Activated T-helper 17 cell treated with anti-CD3 and anti-CD28 coated beads, Interleukin-2, amount 50 U/mL, for 72 hours (primary cell): Measurements from ENCODE around the gene EEIG1. TPM values are rescaled to one million over a fixed set of nuclear protein-coding genes. Genes with fewer than 3 reads are reported as not detected.
A peak's percentile ranks its signal among the peaks of the same experiment; 100 is the strongest.

Source experiments
- ATAC-seq: fragments of 150-1000 bp; cut with Tn5 transposase; replicated peaks from 2 replicates; pipeline ENCODE4 v1.10.0; 2021; ENCODE audit warnings: mild to moderate bottlenecking, moderate library complexity
- H3K27ac Mint-ChIP-seq: one replicate; pipeline ENCODE4 v1.8.0; 2022; ENCODE audit warnings: mixed read lengths
- H3K27me3 Mint-ChIP-seq: one replicate; pipeline ENCODE4 v1.8.0; 2022; ENCODE audit warnings: mixed read lengths
- H3K36me3 Mint-ChIP-seq: one replicate; pipeline ENCODE4 v1.8.0; 2022; ENCODE audit warnings: low read depth, mild to moderate bottlenecking, mixed read lengths
- H3K4me1 Mint-ChIP-seq: one replicate; pipeline ENCODE4 v1.8.0; 2022; ENCODE audit warnings: mixed read lengths
- H3K4me3 Mint-ChIP-seq: one replicate; pipeline ENCODE4 v1.8.0; 2022; ENCODE audit warnings: mild to moderate bottlenecking, mixed read lengths
- H3K9me3 Mint-ChIP-seq: one replicate; pipeline ENCODE4 v1.8.0; 2022; ENCODE audit warnings: mixed read lengths
- total RNA-seq, 2 donors: library from RNA; stranded (reverse); gene quantifications; one replicate each; pipeline ENCODE4 v1.2.3, GENCODE V29; 2022

Gene EEIG1
- total RNA-seq, 2 donors from 2014 or later: 29.6 to 37.8 TPM

DNA sequence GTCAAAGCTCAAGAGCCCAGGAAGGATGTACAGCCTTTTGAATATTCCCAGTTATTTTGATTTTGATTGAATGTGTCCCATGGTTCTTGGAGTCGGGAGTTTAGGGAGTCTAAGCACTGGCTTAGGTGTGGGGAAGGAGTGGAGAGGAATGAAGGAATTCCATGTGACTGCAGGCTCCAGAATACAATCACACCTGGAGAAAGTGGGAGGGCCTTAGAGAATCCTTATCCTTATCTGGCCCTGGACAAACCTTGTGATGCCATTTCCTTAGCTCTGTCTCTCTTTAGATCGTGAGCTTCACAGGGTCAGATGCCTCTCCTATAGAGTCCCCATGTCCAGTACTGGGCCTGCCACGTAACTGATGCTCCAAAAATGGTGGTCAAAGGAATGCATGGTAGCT is 4.2 kb upstream of the EEIG1 start:
- H3K4me3 Mint-ChIP-seq: no peak overlapping the region
- peaks cover 12% of the 10 kb centered on the region for H3K4me1 Mint-ChIP-seq
- no peak overlapping the region for H3K27ac Mint-ChIP-seq
- no peaks in the 10 kb centered on the region for H3K36me3 Mint-ChIP-seq
- no peak for ATAC-seq
- H3K27me3 Mint-ChIP-seq: no peaks in the 10 kb centered on the region
- no peaks in the 10 kb centered on the region for H3K9me3 Mint-ChIP-seq

DNA sequence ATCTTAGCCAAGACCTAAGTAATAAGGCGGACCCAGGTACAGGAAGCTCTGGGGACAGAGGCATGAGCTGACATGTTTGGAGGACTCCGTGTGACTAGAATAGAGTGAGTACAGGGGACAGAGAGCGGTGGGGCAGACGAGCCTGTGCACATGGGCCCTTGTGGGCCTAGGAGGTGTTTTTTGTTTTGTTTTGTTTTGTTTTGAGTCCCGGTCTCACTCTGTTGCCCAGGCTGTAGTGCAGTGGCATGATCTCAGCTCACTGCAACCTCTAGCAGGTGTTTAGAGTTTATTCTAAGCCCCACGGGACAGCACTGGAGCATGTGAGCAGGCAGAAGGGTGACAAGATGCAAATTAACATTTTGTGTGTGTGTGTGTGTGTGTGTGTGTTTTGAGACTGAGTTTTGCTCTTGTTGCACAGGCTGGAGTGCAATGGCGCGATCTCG is 3.1 kb upstream of the EEIG1 start:
- Mint-ChIP-seq H3K9me3 (no peaks in the 10 kb centered on the region), H3K36me3 (peaks cover 4% of the 10 kb centered on the region), H3K27me3 (no peaks in the 10 kb centered on the region), H3K4me3 (no peak overlapping the region), H3K4me1 (peaks cover 15% of the 10 kb centered on the region), H3K27ac (no peak overlapping the region)
- no peak for ATAC-seq

DNA sequence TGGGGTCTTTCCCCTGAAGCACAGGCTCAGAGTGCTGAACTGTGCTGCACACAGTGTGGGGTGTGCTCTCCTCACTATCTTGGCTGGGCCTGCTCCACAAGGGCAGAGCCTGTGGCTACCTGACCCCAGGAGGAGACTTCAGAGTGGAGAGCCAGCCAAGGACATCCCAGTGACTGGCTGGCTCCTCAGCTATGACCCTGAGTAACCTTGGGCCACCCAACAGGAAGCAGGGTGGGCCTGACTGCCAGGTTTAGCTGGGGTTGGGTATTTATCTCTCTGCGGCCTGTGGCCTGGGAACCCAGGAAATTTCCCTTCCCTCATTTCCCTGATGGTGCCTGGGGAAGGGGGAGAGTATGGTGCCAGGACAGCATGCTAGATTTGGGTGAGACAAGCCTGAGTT is 2.1 kb upstream of the EEIG1 start:
- peak overlapping the region; percentile 84 for H3K4me3 Mint-ChIP-seq
- H3K36me3 Mint-ChIP-seq: peaks cover 6% of the 10 kb centered on the region
- ATAC-seq: no peak
- no peak overlapping the region for H3K27ac Mint-ChIP-seq
- no peaks in the 10 kb centered on the region for H3K27me3 Mint-ChIP-seq
- H3K4me1 Mint-ChIP-seq: peaks cover 16% of the 10 kb centered on the region
- H3K9me3 Mint-ChIP-seq: no peaks in the 10 kb centered on the region

DNA sequence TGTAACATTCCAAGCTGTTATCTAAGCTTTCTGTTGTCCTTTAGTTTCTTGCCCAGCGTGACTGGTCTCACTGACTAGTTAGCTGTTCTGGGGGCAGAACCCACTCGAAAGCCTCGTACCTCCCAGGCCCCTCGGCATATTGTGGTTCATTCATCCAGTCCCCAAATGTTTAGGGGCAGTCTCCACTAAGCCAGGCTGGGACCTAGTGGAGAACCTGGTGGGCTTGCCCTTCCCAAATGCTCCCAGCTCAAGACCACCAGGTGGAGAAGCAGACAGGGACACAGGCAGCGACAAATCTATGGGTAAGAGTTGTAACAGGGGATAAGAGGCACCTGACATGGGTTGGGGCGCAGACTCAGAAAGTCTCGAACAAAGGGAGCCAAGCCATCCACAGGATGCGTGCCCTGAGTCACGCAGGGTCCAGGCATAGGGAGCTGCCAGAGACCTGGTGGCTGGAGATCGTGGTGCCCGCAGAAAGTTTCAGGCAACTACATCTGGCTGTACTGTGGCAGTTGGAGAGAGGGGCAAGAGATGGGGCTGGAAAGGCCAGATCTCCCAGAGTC is 851 bp upstream of the EEIG1 start:
- ATAC-seq: no peak
- H3K27me3 Mint-ChIP-seq: no peaks in the 10 kb centered on the region
- H3K4me1 Mint-ChIP-seq: peaks cover 17% of the 10 kb centered on the region
- H3K9me3 Mint-ChIP-seq: no peaks in the 10 kb centered on the region
- peak overlapping the region; percentile 82 for H3K27ac Mint-ChIP-seq
- H3K4me3 Mint-ChIP-seq: peak overlapping the region; percentile 84
- H3K36me3 Mint-ChIP-seq: peaks cover 6% of the 10 kb centered on the region

DNA sequence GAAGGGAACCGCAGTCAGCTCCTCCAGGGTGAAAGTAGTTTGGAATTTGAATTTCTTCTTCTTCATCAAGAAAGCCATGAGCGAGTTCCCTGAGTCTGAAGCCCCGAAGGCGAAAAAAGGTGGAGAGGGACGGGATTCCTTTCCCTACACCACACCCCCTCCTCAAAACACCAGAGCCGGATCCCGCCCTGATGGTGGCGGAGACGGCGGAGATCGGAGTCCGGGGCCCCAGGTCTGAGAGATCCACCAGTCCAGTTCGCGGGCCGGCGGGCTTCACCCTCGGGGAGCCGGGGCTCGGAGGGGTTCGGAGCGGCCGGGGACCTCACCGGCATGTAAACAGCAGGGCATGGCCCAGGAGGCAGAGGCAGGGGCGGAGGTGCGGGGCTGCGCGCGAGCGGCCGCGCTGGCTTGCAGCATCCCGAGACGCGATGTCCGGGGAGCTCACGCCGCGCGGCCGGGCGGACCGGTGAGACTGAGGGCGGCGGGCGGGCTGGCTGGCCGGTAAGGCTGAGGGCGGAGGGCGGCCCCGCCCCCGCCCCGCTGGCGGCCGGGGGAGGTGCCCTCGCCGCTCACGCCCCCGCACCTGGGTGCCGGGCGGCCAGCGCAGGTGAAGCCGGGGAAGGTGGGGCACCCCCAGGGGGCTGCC is 606 bp downstream of the EEIG1 start:
- no peaks in the 10 kb centered on the region for H3K27me3 Mint-ChIP-seq
- H3K27ac Mint-ChIP-seq: peak overlapping the region; percentile 90
- no peaks in the 10 kb centered on the region for H3K9me3 Mint-ChIP-seq
- peaks cover 31% of the 10 kb centered on the region for H3K4me1 Mint-ChIP-seq
- peaks cover 6% of the 10 kb centered on the region for H3K36me3 Mint-ChIP-seq
- peak overlapping the region; percentile 96 for H3K4me3 Mint-ChIP-seq
- peak; percentile 11 for ATAC-seq

DNA sequence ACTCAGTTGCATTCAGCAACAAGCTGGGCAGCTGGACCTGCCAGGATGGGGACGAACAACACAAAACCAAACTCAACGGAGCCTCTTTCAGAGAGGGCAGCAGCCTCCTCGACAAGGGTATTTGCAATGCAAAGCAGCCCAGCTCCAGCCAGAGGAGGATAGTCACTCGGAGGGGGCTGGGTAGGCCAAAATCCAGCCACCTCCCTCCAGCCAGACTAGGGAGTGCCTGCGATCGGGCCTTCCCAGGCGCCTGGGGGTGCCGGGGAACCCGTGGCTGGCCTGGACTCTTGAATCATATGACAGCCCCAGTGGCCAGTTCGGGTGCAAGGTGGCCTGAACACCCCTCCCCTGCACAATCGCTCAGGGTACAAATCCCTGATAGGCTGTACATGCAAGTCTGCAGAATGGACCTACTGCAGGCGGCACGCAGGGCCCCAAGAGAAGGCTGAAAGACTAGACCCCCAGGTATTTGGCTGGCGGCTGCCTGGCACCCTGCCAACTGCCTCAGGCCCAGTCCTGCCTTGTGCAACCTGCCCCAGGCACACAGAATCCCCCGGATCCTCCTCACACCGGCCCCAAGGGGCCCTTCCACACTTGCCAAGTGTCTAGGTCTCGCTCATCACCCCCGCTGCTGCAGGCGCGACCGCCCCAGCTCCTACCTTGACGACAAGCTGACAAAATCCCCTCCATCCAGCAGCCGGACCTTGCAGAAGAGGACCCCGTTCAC is 1.3 kb downstream of the EEIG1 start:
- peaks cover 6% of the 10 kb centered on the region for H3K36me3 Mint-ChIP-seq
- H3K4me1 Mint-ChIP-seq: peaks cover 29% of the 10 kb centered on the region

DNA sequence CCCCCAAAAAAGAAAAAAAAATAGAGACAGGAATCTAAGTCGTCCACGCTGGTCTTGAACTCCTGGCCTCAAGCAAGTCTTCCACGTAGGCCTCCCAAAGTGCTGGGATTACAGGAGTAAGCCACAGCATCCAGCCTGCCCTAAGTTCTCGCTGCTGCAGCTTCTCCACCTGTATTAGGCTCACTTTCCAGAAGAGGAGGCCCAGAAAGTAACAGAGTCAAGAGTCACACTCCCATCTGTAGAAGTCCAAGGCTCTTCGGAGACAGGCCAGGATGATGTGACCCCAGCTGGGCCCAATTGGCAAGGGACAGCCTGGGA is 1.8 kb downstream of the EEIG1 start:
- peaks cover 6% of the 10 kb centered on the region for H3K36me3 Mint-ChIP-seq
- ATAC-seq: no peak
- peaks cover 34% of the 10 kb centered on the region for H3K4me1 Mint-ChIP-seq
- H3K4me3 Mint-ChIP-seq: peak overlapping the region; percentile 96
- no peaks in the 10 kb centered on the region for H3K27me3 Mint-ChIP-seq
- peak overlapping the region; percentile 90 for H3K27ac Mint-ChIP-seq
- no peaks in the 10 kb centered on the region for H3K9me3 Mint-ChIP-seq

More for the DNA sequence above, 1.3 kb downstream of the EEIG1 start:
- Mint-ChIP-seq H3K4me3 (peak overlapping the region; percentile 96), H3K27ac (peak overlapping the region; percentile 90), H3K9me3 (no peaks in the 10 kb centered on the region), H3K27me3 (no peaks in the 10 kb centered on the region)
- no peak for ATAC-seq

DNA sequence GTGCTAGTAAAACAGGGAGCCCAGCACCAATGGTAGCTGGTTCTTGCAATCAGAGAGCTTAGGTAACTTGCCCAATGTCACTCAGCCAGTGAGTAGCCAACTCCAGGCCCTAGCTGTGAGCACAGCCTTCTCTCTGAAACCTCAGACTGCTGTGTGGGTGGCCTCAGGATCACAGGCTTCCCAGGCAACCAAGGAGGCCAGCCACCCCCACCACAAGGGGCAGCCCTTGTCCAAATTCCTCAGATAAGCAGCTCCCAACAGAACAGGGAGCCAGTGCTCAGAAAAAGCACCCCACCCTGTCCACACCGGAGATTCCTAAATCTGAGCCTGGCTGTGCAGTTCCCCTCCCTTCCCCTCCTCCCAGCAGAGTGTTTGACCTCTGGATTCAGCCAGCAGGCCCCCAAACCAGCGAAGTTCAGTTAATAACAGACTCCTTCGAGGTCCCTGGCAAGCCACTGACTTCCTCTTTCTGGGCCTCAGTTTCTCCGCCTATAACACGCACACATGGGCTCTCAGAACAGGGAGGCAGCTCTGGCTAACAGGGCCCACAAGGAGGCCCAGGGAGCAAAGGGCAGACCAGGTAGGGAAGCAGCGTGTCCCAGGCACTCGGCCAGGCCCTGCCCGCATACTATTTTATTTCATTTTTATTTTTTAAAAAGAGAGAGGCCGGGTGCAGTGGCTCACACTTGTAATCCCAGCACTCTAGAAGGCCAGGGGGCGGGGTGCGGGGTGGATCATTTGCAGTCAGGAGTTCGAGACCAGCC is 2.7 kb downstream of the EEIG1 start:
- no peaks in the 10 kb centered on the region for H3K9me3 Mint-ChIP-seq
- peak overlapping the region; percentile 90 for H3K27ac Mint-ChIP-seq
- peak; percentile 13 for ATAC-seq
- H3K36me3 Mint-ChIP-seq: peaks cover 6% of the 10 kb centered on the region
- H3K4me3 Mint-ChIP-seq: peak overlapping the region; percentile 96
- no peaks in the 10 kb centered on the region for H3K27me3 Mint-ChIP-seq
- H3K4me1 Mint-ChIP-seq: peaks cover 36% of the 10 kb centered on the region

DNA sequence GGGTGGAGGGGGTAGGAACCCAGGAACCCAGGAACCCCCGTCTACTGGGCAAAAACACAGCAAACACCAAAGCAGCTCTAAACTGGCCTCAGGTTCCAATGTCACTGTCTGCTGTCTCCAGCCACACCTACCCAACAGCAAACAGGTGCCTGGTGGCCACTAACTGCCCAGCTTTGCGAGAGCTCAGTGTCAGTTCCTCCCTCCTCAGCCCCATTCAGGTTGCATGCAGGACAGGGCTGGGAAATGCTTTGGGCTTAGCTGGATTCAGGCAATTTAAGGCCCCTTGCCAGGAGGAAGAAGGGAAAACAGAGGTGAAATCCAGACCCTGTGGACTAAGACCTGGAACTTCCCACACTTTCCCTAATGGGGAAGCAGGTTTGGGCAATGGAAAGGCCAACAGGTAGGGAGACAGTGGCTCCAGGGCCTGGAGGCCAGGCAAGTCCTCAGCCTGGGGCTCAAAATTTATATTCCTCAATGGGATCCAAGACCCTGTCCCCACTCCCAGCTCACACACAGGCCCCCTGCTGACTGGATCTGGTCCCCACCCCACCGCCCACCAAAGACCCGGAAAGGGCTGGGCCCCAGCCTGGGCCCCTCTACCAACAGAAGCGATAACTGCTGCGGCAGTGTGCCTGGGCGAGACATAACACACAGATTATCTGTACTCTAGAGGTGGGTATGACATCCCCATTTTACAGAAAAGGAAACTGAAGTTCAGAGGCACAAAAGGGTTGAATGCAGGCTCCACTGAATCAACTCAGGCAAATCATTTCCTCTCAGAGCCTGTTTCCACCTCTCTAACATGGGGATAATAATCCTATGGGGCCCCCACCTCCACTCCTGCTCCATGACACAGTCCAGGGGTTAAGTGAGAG is 3.5 kb downstream of the EEIG1 start:
- Mint-ChIP-seq H3K27ac (peak overlapping the region; percentile 90), H3K4me1 (peaks cover 41% of the 10 kb centered on the region), H3K4me3 (peak overlapping the region; percentile 96), H3K9me3 (no peaks in the 10 kb centered on the region), H3K27me3 (no peaks in the 10 kb centered on the region), H3K36me3 (peaks cover 6% of the 10 kb centered on the region)
- ATAC-seq: no peak

DNA sequence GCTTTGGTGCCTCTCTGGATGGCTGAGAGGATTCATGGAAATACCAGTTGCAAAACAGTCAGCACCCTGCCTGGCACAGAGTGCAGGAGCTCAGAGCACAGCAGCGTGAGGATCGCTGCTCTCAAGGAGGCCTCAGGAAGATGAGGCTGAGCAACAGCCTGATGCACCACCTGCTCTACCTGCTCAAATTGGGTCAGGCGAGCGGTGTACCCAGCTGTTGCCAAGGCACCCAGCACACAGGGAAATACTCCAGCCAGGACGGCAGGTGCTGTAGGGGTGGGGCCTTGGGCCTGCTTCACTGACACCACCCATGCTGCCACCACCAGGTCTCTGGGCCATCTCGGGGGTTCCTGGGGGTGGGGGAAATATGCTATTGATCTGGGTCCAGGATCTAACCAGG is 4.3 kb downstream of the EEIG1 start:
- peaks cover 43% of the 10 kb centered on the region for H3K4me1 Mint-ChIP-seq
- no peaks in the 10 kb centered on the region for H3K27me3 Mint-ChIP-seq
- no peak for ATAC-seq
- peak overlapping the region; percentile 96 for H3K4me3 Mint-ChIP-seq
- H3K9me3 Mint-ChIP-seq: no peaks in the 10 kb centered on the region
- peak overlapping the region; percentile 90 for H3K27ac Mint-ChIP-seq
- peaks cover 6% of the 10 kb centered on the region for H3K36me3 Mint-ChIP-seq

DNA sequence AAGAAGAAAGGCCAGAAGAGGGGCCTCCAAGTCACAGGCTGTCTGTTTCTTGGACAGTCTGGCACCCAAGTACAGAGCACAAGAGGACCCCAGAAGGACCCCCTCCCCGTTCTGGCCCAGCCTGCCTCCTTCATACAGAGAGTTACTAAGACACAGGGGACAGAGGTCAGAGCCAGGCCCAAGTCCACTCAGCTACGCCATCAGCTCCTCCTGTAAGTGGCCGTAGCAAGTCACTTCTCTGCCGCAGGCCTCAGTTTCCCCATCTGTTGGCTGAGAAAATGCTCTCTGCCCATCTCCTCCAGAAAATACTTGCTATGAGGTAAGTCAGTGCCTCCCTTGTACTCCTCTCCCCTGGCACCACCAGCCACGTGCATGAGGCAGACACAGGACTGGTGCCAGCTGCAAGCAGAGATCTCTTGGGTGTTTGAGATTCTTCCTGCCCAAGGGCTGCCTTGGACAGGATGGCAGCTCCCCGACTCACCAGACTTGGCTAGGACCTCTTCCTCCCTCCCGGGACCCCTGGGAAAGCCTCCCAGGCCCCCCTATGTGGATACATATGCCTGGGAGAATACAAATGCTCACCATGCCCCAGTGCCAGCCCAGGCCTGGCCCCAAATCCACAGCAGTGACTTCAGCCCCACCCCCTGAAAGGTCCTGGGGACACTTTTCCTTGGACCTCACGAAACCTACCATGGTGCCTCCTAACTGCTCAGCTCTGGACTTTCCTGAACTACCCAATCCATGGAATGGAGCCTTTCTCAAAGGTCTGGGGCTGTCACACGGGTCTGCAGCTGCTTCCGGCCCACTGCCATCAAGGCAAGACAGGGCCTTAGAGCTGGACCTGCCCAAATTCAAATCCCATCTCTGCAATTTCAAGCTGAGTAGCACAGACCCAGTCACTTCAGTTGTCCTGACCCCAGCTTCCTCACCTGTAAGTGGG is 5.1 kb downstream of the EEIG1 start:
- peak overlapping the region; percentile 90 for H3K27ac Mint-ChIP-seq
- H3K4me3 Mint-ChIP-seq: peak overlapping the region; percentile 96
- no peak for ATAC-seq
- peaks cover 7% of the 10 kb centered on the region for H3K36me3 Mint-ChIP-seq
- no peaks in the 10 kb centered on the region for H3K9me3 Mint-ChIP-seq
- peaks cover 49% of the 10 kb centered on the region for H3K4me1 Mint-ChIP-seq
- H3K27me3 Mint-ChIP-seq: no peaks in the 10 kb centered on the region

DNA sequence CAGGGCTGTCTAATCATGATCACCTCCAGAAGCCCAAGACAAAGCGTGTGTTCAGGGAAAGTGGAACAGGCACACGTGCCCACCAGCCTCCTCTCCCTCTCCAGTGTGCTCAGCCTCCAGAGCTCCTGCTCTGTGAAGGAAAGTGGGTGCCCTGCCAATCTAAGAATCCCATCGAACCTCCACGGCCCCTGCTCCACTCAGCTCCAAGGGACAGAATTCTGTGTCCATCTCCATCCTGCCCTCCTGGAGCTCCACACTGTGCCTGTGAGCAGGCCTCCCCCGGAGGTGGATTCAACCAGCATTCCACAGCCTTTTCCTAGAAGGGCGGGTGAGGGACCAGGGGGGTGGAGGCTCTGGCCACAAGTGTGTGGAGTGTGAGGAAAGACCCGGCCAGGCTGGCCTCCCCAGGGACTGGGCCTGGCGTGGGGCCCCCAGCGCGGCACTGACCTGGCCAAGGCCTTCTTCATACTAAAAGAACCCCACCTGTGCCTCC is 6.0 kb downstream of the EEIG1 start:
- H3K4me1 Mint-ChIP-seq: peaks cover 58% of the 10 kb centered on the region
- peak overlapping the region; percentile 90 for H3K27ac Mint-ChIP-seq
- H3K9me3 Mint-ChIP-seq: no peaks in the 10 kb centered on the region
- H3K4me3 Mint-ChIP-seq: peak overlapping the region; percentile 96
- peaks cover 14% of the 10 kb centered on the region for H3K36me3 Mint-ChIP-seq
- no peaks in the 10 kb centered on the region for H3K27me3 Mint-ChIP-seq
- no peak for ATAC-seq
